Kidney (tissue), 14 donors: ENCODE results near the gene ZNF281. TPM values are rescaled to one million over a fixed set of nuclear protein-coding genes. Genes with fewer than 3 reads are reported as not detected.

Source experiments
- DNase-seq, 5 donors: peaks; one replicate each; pipeline ENCODE4 v3.0.0-alpha.2; 2013 to 2020
- FAIRE-seq: peaks from 2 replicates; lab custom pipeline; 2012; peaks lifted over from hg19 to GRCh38; lab: Jason Lieb, UNC
- H3K27ac ChIP-seq, 2 donors: one replicate each; pipeline ENCODE4 v1.7.0; 2013; ENCODE audit warnings: low read depth in 2 of 2, low read length in 2 of 2, inconsistent platforms in 1 of 2
- H3K27me3 ChIP-seq: one replicate; pipeline ENCODE4 v1.7.1; 2013; ENCODE audit warnings: low read length, inconsistent platforms; ENCODE audit not compliant: control insufficient read depth, insufficient read depth
- H3K36me3 ChIP-seq, 3 donors: one replicate each; pipeline versions ENCODE4 v1.7.0 to v1.7.1; 2013; ENCODE audit warnings: low read length in 3 of 3, control low read depth in 1 of 3, inconsistent platforms in 1 of 3; ENCODE audit not compliant: insufficient read depth in 3 of 3, control insufficient read depth in 2 of 3
- H3K4me1 ChIP-seq, 3 donors: one replicate each; pipeline versions ENCODE4 v1.7.0 to v1.7.1; 2013; ENCODE audit warnings: low read length in 3 of 3, inconsistent platforms in 1 of 3, low read depth in 1 of 3; ENCODE audit not compliant: control insufficient read depth in 2 of 3, insufficient read depth in 2 of 3
- H3K4me3 ChIP-seq, 3 donors: one replicate each; pipeline versions ENCODE4 v1.7.0 to v1.8.1; 2013; ENCODE audit warnings: low read length in 3 of 3, control low read depth in 1 of 3, inconsistent platforms in 1 of 3
- H3K9ac ChIP-seq, 3 donors: one replicate each; pipeline versions ENCODE4 v1.7.0 to v1.7.1; 2013; ENCODE audit warnings: low read length in 3 of 3, control low read depth in 1 of 3, inconsistent platforms in 1 of 3
- H3K9me3 ChIP-seq, 3 donors: one replicate each; pipeline versions ENCODE4 v1.7.0 to v1.7.1; 2013; ENCODE audit warnings: low read length in 3 of 3, control low read depth in 1 of 3, inconsistent platforms in 1 of 3; ENCODE audit not compliant: control insufficient read depth in 2 of 3, insufficient read depth in 1 of 3
- CTCF ChIP-seq: IDR thresholded peaks from 3 replicates; pipeline ENCODE4 v1.5.1; 2012; ENCODE audit warnings: mild to moderate bottlenecking, moderate library complexity, borderline replicate concordance; ENCODE audit not compliant: insufficient read depth; ENCODE audit errors: extremely low read depth
- intact Hi-C: fragments of 100-400 bp; cut with DNase I; formaldehyde crosslinking; loops from one replicate; pipeline ENCODE4 v1.11.1; 2022
- polyA plus RNA-seq: library from polyadenylated mRNA; stranded (reverse); fragments of 350-450 nt; fragmentation: Illumina TruSeq; extraction: RNeasy Lipid Tissue Mini Kit (QIAGEN cat#74804); gene quantifications from one replicate; pipeline ENCODE4 v1.2.3, GENCODE V29; 2014; ENCODE audit warnings: low read depth, low replicate concordance; ENCODE audit not compliant: insufficient read depth
- total RNA-seq: library from RNA; stranded (reverse); fragmentation: NEBNext Ultra II Directional; extraction: Animal tissue kit (Norgen Biotek cat#: 25700); gene quantifications from one replicate; pipeline ENCODE4 v1.2.1, GENCODE V29; 2021
- donor health status: control.
- donor health status: control.
- donor health status: control.
- donor health status: control.
- donor health status: control.
- donor health status: DM: yes; HTN: yes; CAD: no.
- donor health status: Normal renal cell carcinoma (clear cell type).

The ZNF281 gene
- total and polyA plus RNA-seq, 2 donors from 2014 or later, result 4.0 to 13.1 TPM

- Histone ChIP-seq H3K9me3 (no peaks in the 10 kb centered on the region), H3K36me3 (no peaks in the 10 kb centered on the region), H3K4me3 (no peak overlapping the region), H3K9ac (no peak overlapping the region), H3K4me1 (no peaks in the 10 kb centered on the region), H3K27me3 (no peaks in the 10 kb centered on the region), H3K27ac (no peak overlapping the region)
- DNase-seq (no peak), FAIRE-seq (no peak)
- no peak for TF ChIP-seq CTCF
- intact Hi-C loops, result no loop called here
These were observed 18.8 kb upstream of the ZNF281 start for GRCh38 chr1:200428482-200429205.

DNA sequence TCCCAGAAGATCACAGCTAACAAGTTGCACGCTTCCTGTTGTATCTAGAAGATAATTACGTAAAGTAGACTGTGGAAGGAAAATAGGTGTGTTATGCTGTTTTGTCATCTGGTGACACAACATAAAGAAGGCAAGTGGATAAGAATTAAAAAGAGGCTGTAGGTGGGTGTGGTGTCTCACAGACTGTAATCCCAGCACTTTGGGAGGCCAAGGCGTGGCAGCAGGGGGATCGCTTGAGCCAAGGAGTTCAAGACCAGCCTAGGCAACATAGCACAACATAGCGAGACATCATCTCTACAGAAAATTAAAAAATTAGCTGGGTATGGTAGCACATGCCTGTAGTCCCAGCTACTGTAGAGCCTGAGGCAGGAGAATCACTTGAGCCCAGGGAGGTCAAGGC lies 17.9 kb upstream of the ZNF281 start:
- no peaks in the 10 kb centered on the region for H3K9me3 ChIP-seq
- H3K36me3 ChIP-seq, result no peaks in the 10 kb centered on the region

GRCh38 chr1:200426196-200426595 lies 16.4 kb upstream of the ZNF281 start:
- no peak overlapping the region for H3K27ac ChIP-seq
- H3K4me1 ChIP-seq, result no peaks in the 10 kb centered on the region
- H3K27me3 ChIP-seq, result no peaks in the 10 kb centered on the region
- intact Hi-C loops, result no loop called here
- no peaks in the 10 kb centered on the region for H3K36me3 ChIP-seq
- H3K4me3 ChIP-seq, result no peak overlapping the region
- H3K9me3 ChIP-seq, result no peaks in the 10 kb centered on the region
- DNase-seq (no peak), FAIRE-seq (no peak)
- H3K9ac ChIP-seq, result no peak overlapping the region
- TF ChIP-seq CTCF, result no peak

More for the DNA sequence above, 17.9 kb upstream of the ZNF281 start:
- FAIRE-seq (no peak), DNase-seq (no peak)
- Histone ChIP-seq H3K4me1 (no peaks in the 10 kb centered on the region), H3K4me3 (no peak overlapping the region), H3K27me3 (no peaks in the 10 kb centered on the region), H3K27ac (no peak overlapping the region), H3K9ac (no peak overlapping the region)
- intact Hi-C loops, result no loop called here
- no peak for TF ChIP-seq CTCF
